IPS DF 6.9 (cell line): ENCODE data around the gene JOSD2.
A peak's percentile ranks its signal among the peaks of the same experiment; 100 is the strongest.

Experiments
- DNase-seq: peaks from one replicate; pipeline ENCODE4 v3.0.0-alpha.2; 2013; ENCODE audit warnings: low read depth, low spot score
- H3K27ac ChIP-seq: one replicate; pipeline ENCODE4 v1.5.1; 2013; ENCODE audit warnings: low read length, control low read depth
- H3K27me3 ChIP-seq: 2 replicates; pipeline ENCODE4 v1.6.1; 2013; ENCODE audit warnings: mild to moderate bottlenecking, low read length; ENCODE audit not compliant: control insufficient read depth, insufficient read depth
- H3K36me3 ChIP-seq: 2 replicates; pipeline ENCODE4 v1.6.1; 2013; ENCODE audit warnings: low read length; ENCODE audit not compliant: control insufficient read depth, insufficient read depth
- H3K4me1 ChIP-seq: 2 replicates; pipeline ENCODE4 v1.6.1; 2013; ENCODE audit warnings: low read length; ENCODE audit not compliant: control insufficient read depth, insufficient read depth
- H3K4me3 ChIP-seq: 2 replicates; pipeline ENCODE4 v1.5.1; 2013; ENCODE audit warnings: mild to moderate bottlenecking, low read length
- H3K9me3 ChIP-seq: 2 replicates; pipeline ENCODE4 v1.6.1; 2013; ENCODE audit warnings: low read length, inconsistent platforms; ENCODE audit not compliant: control insufficient read depth, insufficient read depth
- WGBS: extraction: QIAGEN DNeasy Blood & Tissue Kit; methylation state at CpG from one replicate; pipeline ENCODE4 v1.1.7; 2013; ENCODE audit warnings: mixed read lengths, missing lambda C conversion rate; ENCODE audit not compliant: insufficient read length, insufficient coverage; 5-methylcytosine and 5-hydroxymethylcytosine counted together

JOSD2 gene, protein sequence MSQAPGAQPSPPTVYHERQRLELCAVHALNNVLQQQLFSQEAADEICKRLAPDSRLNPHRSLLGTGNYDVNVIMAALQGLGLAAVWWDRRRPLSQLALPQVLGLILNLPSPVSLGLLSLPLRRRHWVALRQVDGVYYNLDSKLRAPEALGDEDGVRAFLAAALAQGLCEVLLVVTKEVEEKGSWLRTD

DNA sequence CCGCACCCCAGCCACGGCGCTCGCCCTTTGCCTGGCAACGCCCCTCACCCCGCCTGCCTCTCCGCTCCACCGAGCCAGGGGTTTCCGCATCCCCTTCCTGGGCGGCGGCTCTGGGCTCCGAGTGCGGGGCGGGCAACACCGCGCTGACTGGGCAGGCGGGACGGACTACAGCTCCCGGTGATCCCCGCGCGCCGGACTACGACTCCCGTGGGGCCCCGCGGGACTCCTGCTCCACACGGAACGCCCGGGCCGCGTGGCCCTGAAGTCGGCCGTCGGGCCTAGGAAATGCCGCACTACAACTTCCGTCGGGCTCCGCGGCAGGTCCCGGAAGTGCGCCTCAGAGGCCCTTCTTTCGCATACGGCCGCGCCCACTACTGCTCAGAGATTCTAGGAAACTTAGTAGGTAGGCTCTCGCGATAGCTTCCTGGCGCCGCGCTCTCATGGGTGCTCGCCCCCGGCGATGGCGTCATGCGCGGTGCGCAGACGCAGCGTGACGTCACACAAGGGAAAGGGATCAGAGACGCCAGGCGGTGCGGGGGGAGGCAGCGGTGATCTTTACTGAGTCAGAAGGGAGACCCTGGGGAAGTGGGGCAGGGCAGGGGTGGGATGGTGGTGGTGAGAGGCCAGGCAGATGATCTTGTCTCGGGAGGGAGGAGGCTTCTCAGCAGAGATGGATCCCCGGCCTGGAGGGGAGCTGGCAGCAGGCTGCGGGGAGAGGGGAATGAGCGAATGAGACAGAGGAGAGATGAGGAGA lies at the start of gene JOSD2:
Gene JOSD2, minus strand, starts transcription at position 123 of the 754 bp plus-strand sequence. CDS start 760 bp downstream, outside the sequence.
- Histone ChIP-seq H3K4me3 (peak within 1 kb of the TSS; percentile 16; the same call in 1 of the 2 replicates), H3K9me3 (peaks cover 4% of the 10 kb centered on the region; the same call in 1 of the 2 replicates), H3K27ac (no peak within 1 kb of the TSS), H3K27me3 (no peaks in the 10 kb centered on the region), H3K4me1 (no peaks in the 10 kb centered on the region), H3K36me3 (no peaks in the 10 kb centered on the region; the same call in 1 of the 2 replicates)
- peak; percentile 60 for DNase-seq
- WGBS = no CpG with 5 or more reads among the region's 69 CpGs

DNA sequence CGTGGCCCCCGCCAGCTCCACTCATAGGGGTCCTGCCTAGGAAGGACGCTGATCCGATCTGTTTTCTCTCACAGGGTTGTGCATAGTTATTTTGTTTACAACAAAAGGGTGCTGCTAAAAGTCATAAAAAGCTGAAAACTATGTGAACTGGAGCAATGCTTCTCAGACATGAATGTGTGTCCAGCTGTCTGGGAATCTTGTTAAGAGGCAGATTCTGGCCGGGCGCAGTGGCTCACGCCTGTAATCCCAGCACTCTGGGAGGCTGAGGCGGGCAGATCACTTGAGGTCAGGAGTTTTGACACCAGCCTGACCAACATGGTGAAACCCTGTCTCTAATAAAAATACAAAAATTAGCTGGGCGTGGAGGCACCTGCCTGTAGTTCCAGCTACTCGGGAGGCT lies 48.6 kb upstream of the JOSD2 start:
- Histone ChIP-seq H3K27me3 (no peaks in the 10 kb centered on the region), H3K4me1 (no peaks in the 10 kb centered on the region), H3K9me3 (peaks cover 29% of the 10 kb centered on the region), H3K4me3 (no peak overlapping the region), H3K27ac (no peak overlapping the region), H3K36me3 (no peaks in the 10 kb centered on the region; the same call in 1 of the 2 replicates)
- no CpG with 5 or more reads among the region's 10 CpGs for WGBS
- DNase-seq = no peak

DNA sequence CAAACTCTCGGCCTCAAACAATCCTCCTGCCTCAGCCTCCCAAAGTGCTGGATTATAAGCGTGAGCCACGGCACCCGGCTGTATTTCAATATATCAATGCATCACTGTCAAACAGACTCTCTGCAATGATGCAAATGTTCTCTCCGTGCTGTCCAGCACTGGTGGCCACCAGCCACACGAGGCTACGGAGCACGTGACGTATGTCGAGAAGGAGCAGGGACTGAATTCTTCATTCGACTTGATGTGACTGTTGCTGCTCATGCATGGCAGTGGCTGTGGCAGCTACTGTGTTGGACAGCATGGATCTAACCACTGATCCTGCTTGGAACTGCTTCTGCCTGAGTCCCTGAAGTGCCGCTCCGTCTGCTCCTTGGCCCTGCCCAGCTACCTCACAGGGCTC lies 47.5 kb upstream of the JOSD2 start:
- Histone ChIP-seq H3K4me1 (no peaks in the 10 kb centered on the region), H3K36me3 (no peaks in the 10 kb centered on the region; the same call in 1 of the 2 replicates), H3K27me3 (no peaks in the 10 kb centered on the region), H3K9me3 (peaks cover 30% of the 10 kb centered on the region), H3K4me3 (no peak overlapping the region), H3K27ac (no peak overlapping the region)
- no CpG with 5 or more reads among the region's 13 CpGs for WGBS
- DNase-seq = no peak

DNA sequence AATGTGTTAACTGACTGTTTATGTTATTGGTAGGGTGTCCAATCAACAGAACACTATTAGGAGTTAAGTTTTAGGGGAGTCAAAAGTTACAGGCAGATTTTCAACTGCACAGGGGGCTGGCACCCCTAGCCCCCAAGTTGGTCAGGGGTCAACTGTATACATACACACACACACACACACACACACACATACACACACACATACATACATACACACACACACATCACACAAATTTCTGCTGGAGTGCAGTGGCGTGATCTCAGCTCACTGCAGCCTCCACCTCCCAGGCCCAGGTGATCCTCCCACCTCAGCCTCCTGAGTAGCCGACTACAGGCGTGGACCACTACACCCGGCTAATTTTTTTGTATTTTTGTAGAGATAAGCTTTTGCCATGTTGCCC lies 47.0 kb upstream of the JOSD2 start:
- Histone ChIP-seq H3K36me3 (no peaks in the 10 kb centered on the region; the same call in 1 of the 2 replicates), H3K27me3 (no peaks in the 10 kb centered on the region), H3K9me3 (peaks cover 31% of the 10 kb centered on the region), H3K4me3 (no peak overlapping the region), H3K4me1 (no peaks in the 10 kb centered on the region), H3K27ac (no peak overlapping the region)
- no CpG with 5 or more reads among the region's 4 CpGs for WGBS
- no peak for DNase-seq

DNA sequence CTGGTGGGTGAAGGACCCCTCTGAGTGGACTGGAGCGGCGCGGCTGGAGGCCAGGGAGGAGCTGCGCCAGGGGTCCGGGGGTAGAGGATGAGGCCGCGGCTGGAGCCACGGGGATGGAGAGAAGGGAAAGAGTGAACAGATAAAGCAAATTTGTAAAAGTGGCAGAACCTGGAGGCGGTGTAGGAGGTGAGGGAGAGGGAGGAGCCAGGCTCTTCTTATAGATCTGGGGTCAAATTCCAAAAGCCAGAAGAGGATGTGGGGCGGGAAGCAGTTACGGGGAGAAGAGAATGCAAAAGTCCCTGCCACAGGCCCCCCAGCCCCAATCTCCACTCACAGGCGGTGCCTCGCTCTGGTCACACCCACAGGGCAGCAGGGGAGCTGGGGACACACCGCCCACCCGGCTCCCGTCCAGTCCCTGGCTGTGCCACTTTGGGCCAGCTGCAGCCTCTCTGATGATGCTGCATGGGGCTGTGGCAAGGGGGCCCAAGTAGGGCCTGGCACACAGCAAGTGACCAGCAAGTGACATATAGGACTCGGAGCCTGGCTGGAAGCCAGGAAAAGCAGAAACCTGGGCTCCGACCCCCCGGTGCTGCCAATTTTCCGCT lies 46.1 kb upstream of the JOSD2 start:
- no peak overlapping the region for H3K4me3 ChIP-seq
- no peak overlapping the region for H3K27ac ChIP-seq
- no peaks in the 10 kb centered on the region for H3K27me3 ChIP-seq
- DNase-seq = no peak
- WGBS = no CpG with 5 or more reads among the region's 20 CpGs
- H3K9me3 ChIP-seq = peaks cover 31% of the 10 kb centered on the region
- no peaks in the 10 kb centered on the region for H3K4me1 ChIP-seq
- H3K36me3 ChIP-seq = no peaks in the 10 kb centered on the region; the same call in 1 of the 2 replicates

DNA sequence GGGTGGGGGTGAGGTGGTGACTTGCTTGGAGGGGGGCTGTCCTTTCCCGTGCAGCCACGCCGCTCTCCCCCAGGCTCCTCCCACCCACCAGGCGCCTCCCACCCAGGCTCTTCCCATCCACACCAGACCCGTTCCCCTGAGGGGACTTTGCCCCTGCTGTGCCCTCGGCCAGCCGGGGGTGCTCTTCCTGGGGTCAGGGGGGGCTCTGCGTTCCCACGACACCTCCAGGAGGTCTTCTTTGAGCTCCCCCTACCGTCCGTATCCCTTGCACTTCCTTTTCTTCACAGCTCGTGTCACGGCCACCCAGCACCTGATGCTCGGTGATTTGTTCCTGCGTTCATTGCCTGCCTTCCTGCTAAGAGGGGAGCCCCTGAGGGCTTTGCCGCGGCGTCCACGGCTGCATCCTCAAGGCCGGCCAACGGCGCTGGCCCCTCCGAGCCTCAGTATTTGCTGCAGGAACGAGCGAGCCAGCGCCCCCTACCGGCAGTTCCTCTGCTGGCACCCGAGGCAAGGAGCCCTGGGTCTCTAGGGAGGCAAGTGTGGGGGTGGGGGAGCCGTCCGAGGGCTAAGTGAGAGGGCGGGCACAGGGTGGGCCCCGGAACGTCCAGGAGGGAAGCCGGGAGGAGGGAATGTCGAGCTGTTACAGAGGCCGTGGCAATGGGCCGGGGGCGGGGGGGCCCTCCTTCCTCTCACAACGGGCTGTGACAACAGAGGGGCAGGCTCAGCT lies 45.5 kb upstream of the JOSD2 start:
- no CpG with 5 or more reads among the region's 39 CpGs for WGBS
- H3K4me3 ChIP-seq = no peak overlapping the region

DNA sequence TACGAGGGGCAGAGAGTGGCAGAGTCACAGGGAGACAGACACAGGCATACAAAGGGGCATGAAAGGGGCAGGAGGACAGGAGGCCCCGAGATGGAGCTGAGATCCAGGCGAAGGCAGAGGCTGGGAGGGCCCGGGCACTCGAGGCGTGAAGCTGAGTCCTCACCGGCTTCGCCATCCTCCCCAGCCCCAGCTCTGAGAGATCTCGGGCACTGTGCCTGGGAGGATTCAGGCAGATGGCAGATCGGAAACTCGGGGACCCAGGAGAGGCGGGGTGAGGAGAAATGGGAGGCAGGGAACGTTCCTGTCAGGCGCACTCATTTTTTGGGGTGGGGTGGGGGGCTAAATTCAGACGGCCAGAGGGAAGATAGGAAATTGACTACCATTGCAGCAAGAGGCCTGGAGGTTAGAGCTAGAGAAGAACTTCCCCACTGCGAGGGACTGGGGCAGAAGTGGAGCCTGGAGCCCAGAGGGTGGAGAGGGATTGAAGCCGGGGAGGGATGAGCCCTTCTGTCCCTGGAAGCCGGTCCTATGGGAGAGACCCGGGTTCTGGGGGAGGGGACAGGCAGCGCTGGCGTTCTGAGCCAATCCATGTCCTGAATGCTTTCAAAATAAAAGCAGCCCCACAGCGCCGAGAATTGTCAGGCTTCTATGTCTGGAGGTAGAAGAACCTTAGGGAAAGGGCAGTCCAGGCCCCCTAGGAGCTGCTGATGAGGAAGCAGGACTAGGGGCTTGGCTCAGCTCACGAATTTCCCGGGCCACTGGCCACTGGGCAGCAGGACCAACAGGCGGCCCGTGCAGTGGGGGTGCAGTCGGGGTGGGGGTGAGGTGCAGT lies 44.7 kb upstream of the JOSD2 start:
- no peak overlapping the region for H3K4me3 ChIP-seq
- DNase-seq = no peak
- no CpG with 5 or more reads among the region's 28 CpGs for WGBS

More for the DNA sequence above, 45.5 kb upstream of the JOSD2 start:
- DNase-seq = no peak
- Histone ChIP-seq H3K27me3 (no peaks in the 10 kb centered on the region), H3K27ac (no peak overlapping the region), H3K36me3 (no peaks in the 10 kb centered on the region; the same call in 1 of the 2 replicates), H3K4me1 (no peaks in the 10 kb centered on the region), H3K9me3 (peaks cover 31% of the 10 kb centered on the region)

DNA sequence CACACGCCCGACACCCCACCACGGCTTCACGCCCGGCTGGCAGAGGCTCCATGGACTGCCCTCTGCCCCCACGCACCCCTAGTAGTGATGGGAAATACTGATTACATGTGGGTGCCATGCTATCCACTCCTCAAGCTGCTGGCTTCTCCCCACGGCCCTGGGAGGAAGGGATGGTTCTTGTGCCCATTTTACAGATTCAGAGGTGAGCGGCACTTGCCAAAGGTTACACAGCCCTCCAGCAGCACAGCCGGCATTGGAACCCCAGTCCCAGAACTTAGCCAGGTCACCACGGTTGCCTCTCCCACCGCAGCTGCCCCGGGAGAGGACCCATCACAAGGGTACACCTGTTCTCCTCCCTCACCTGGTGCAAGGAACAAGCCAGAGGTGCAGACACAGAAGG lies 44.0 kb upstream of the JOSD2 start:
- H3K4me3 ChIP-seq = no peak overlapping the region
- H3K27me3 ChIP-seq = no peaks in the 10 kb centered on the region
- H3K4me1 ChIP-seq = no peaks in the 10 kb centered on the region
- H3K27ac ChIP-seq = no peak overlapping the region
- DNase-seq = no peak
- peaks cover 30% of the 10 kb centered on the region for H3K9me3 ChIP-seq
- H3K36me3 ChIP-seq = no peaks in the 10 kb centered on the region; the same call in 1 of the 2 replicates
- WGBS = no CpG with 5 or more reads among the region's 12 CpGs

More for the DNA sequence above, 44.7 kb upstream of the JOSD2 start:
- Histone ChIP-seq H3K9me3 (peaks cover 31% of the 10 kb centered on the region), H3K27me3 (no peaks in the 10 kb centered on the region), H3K4me1 (no peaks in the 10 kb centered on the region), H3K27ac (no peak overlapping the region), H3K36me3 (no peaks in the 10 kb centered on the region; the same call in 1 of the 2 replicates)

DNA sequence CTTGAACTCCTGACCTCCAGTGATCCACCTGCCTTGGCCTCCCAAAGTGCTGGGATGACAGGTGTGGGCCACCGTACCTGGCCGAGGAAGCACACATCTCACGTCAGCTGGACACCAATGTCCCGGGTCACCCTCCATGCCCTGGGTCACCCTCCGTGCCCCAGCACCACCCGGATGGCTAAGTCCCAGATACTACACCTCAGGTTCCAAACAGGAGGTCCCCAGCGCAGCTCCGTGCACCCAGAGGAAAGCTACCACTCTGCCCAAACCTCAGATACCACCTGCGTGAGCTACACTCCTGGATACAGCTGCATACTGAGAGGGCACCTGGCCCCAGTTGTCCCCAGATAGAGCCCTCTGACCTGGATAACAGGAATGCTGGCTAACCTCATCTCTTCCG lies 43.2 kb upstream of the JOSD2 start:
- Histone ChIP-seq H3K4me3 (no peak overlapping the region), H3K4me1 (no peaks in the 10 kb centered on the region), H3K36me3 (no peaks in the 10 kb centered on the region; the same call in 1 of the 2 replicates), H3K27ac (no peak overlapping the region), H3K27me3 (no peaks in the 10 kb centered on the region), H3K9me3 (peaks cover 27% of the 10 kb centered on the region)
- no peak for DNase-seq
- no CpG with 5 or more reads among the region's 10 CpGs for WGBS
